Astrocyte of the cerebellum (primary cell): Measurements from ENCODE around the gene DCST1.

ENCODE experiments used
- DNase-seq: peaks from one replicate; pipeline ENCODE4 v3.0.0-alpha.2; 2011; ENCODE audit warnings: low read depth
- H3K4me3 ChIP-seq: 2 replicates; pipeline ENCODE4 v1.5.1; 2011; ENCODE audit warnings: mild to moderate bottlenecking, low read depth, low read length, moderate library complexity
- CTCF ChIP-seq: IDR thresholded peaks from 2 replicates; pipeline ENCODE4 v1.5.1; 2012; ENCODE audit warnings: low read length, low read depth, moderate library complexity, mild to moderate bottlenecking; ENCODE audit errors: missing control alignments
- in situ Hi-C: cut with HindIII; loops from 2 replicates; pipeline ENCODE4 v1.10.0; 2017; ENCODE audit warnings: low sequenced_read_pairs

Gene DCST1

GRCh38 chr1:155092641-155093040, 59.0 kb downstream of the DCST1 start:
- no peak for TF ChIP-seq CTCF
- DNase-seq = no peak
- in situ Hi-C loops = loop anchor here (10.0 kb wide), 1 partner anchor 72 kb away; no protein-coding TSS in a partner anchor
- no peak overlapping the region for H3K4me3 ChIP-seq

GRCh38 chr1:155093911-155094621, 60.4 kb downstream of the DCST1 start:
- DNase-seq = peak; percentile 22
- in situ Hi-C loops = loop anchor here (10.0 kb wide), 1 partner anchor 71 kb away; no protein-coding TSS in a partner anchor
- no peak overlapping the region for H3K4me3 ChIP-seq
- peak; percentile 56 for TF ChIP-seq CTCF

- H3K4me3 ChIP-seq = no peak overlapping the region
- no peak for TF ChIP-seq CTCF
- DNase-seq = no peak
- in situ Hi-C loops = loop anchor here (10.0 kb wide), 1 partner anchor 70 kb away; no protein-coding TSS in a partner anchor
Observed at GRCh38 chr1:155094622-155094948, 61.0 kb downstream of the DCST1 start.

GRCh38 chr1:155099331-155099730, 65.7 kb downstream of the DCST1 start:
- no peak overlapping the region for H3K4me3 ChIP-seq
- in situ Hi-C loops = loop anchor here (10.0 kb wide), 1 partner anchor 65 kb away; no protein-coding TSS in a partner anchor
- no peak for DNase-seq
- TF ChIP-seq CTCF = no peak
